AG10803 (cell line): Measurements from ENCODE around the gene HSPA4.

ENCODE experiments used
- DNase-seq: peaks from one replicate; pipeline ENCODE4 v3.0.0; 2010; ENCODE audit warnings: low read depth
- H3K4me3 ChIP-seq: 2 replicates; pipeline ENCODE4 v1.5.1; 2011; ENCODE audit warnings: mild to moderate bottlenecking, low read length, control low read depth
- TF ChIP-seq, protein P1 (sequence below): conservative IDR thresholded peaks from 2 replicates; pipeline ENCODE4 v1.5.1; 2011; ENCODE audit warnings: mild to moderate bottlenecking, low read length, control low read depth, inconsistent platforms

Gene HSPA4

DNA sequence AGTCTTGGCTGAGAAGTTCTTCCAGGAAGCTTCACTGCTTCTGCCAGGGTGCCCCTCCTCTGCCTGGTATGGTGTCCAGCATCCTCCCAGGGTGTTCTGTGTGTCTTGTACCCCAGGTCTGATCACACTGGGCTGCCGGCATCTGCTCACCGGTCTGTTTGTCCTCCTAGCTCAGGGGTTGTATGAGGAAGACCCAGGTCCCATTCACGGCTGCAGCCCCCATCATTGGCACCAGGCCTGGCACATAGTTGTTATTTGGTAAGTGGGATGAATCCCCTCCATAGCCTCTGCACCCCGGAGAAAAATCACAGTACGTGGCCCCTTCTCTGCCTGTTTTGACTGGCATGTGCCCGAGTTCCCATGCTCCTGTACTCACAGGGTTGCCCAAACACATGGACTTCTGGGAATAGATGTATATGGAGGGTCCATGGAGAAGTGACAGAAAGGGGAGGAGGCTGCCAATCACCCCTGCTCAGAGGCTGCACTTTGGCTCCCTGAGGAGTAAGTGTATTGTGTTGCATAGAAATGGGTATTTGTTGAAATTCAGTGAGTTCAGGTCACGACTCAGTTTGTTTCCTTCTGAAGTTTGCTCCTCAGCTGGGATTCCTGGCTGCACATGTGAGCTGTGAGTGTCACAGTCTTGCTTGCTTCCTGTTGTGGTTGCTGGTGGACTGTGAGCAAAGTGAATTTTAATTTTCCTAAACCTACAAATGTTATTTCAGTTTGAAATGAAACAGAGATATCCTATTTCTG is 96.2 kb downstream of the HSPA4 start:
- TF ChIP-seq, protein P1, sequence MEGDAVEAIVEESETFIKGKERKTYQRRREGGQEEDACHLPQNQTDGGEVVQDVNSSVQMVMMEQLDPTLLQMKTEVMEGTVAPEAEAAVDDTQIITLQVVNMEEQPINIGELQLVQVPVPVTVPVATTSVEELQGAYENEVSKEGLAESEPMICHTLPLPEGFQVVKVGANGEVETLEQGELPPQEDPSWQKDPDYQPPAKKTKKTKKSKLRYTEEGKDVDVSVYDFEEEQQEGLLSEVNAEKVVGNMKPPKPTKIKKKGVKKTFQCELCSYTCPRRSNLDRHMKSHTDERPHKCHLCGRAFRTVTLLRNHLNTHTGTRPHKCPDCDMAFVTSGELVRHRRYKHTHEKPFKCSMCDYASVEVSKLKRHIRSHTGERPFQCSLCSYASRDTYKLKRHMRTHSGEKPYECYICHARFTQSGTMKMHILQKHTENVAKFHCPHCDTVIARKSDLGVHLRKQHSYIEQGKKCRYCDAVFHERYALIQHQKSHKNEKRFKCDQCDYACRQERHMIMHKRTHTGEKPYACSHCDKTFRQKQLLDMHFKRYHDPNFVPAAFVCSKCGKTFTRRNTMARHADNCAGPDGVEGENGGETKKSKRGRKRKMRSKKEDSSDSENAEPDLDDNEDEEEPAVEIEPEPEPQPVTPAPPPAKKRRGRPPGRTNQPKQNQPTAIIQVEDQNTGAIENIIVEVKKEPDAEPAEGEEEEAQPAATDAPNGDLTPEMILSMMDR, result no peak
- no peak for DNase-seq
- H3K4me3 ChIP-seq, result no peak overlapping the region

- TF ChIP-seq, protein P1, result no peak
- no peak for DNase-seq
- H3K4me3 ChIP-seq, result no peak overlapping the region
These were observed 97.5 kb downstream of the HSPA4 start for GRCh38 chr5:133149345-133149744.

DNA sequence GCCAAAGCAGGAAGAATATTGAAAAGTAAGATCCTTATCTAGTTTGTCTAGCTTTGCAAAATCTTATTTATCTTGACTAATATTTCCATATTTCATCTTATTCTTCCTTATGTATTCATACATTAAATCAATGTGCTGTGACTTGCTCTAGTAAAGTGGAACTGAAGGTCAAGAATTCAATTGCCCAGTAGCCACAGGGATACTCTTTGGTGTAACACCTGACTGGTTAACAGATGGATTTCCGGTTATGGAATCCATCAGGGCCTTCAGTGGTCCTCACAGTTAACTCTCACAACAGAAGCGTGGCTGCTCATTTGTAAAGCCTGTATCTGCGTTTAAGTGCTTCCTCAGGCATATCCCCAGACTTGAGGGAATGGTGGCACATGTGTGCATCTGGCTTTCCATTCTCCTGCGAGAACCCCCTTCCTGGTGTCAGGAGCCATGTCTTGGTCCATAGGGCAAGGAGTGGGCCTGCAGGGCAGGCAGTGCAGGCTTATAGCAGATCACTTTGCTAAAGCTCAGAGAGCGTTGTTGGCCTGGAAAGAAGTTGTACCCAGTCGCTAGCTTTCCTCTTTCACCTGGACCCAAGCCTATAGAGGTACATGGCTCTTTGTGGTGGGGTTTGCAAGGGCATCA is 99.2 kb downstream of the HSPA4 start:
- no peak for DNase-seq
- no peak overlapping the region for H3K4me3 ChIP-seq
- TF ChIP-seq, protein P1, result no peak

GRCh38 chr5:133154274-133155075 is 102.7 kb downstream of the HSPA4 start:
- no peak overlapping the region for H3K4me3 ChIP-seq
- TF ChIP-seq, protein P1, result no peak
- no peak for DNase-seq

- TF ChIP-seq, protein P1, result no peak
These were observed 103.6 kb downstream of the HSPA4 start for GRCh38 chr5:133155326-133155969.

More at GRCh38 chr5:133155326-133155969, 103.6 kb downstream of the HSPA4 start:
- no peak for DNase-seq
- H3K4me3 ChIP-seq, result no peak overlapping the region
